Chondrocyte (in vitro differentiated cells): ENCODE measurements around the gene NHLRC2. TPM values are rescaled to one million over a fixed set of nuclear protein-coding genes. Genes with fewer than 3 reads are reported as not detected.

Experiments used
- DNase-seq: peaks from one replicate; pipeline ENCODE4 v3.0.0; 2021; ENCODE audit warnings: mixed read lengths, low spot score
- H3K27ac Mint-ChIP-seq: one replicate; pipeline ENCODE4 v1.8.0; 2021; ENCODE audit warnings: mild to moderate bottlenecking, moderate library complexity, mixed read lengths; ENCODE audit not compliant: unreplicated experiment
- H3K27me3 Mint-ChIP-seq: 2 replicates; pipeline ENCODE4 v1.8.0; 2021; ENCODE audit warnings: low read depth, mixed read lengths
- H3K36me3 Mint-ChIP-seq: 2 replicates; pipeline ENCODE4 v1.8.0; 2021; ENCODE audit warnings: low read depth, mixed read lengths
- H3K4me1 Mint-ChIP-seq: 2 replicates; pipeline ENCODE4 v1.8.0; 2021; ENCODE audit warnings: low read depth, mild to moderate bottlenecking, mixed read lengths
- H3K4me3 Mint-ChIP-seq: one replicate; pipeline ENCODE4 v1.8.0; 2021; ENCODE audit warnings: mild to moderate bottlenecking, moderate library complexity, mixed read lengths; ENCODE audit not compliant: unreplicated experiment
- H3K9me3 Mint-ChIP-seq: 2 replicates; pipeline ENCODE4 v1.8.0; 2021; ENCODE audit warnings: low read depth, mixed read lengths
- total RNA-seq: library from RNA; stranded (reverse); gene quantifications from 3 replicates; pipeline ENCODE4 v1.2.1, GENCODE V29; 2021
- TF ChIP-seq, protein P1 (sequence below): fragments of 200-600 bp; sonication (generic); IDR thresholded peaks from 2 replicates; pipeline ENCODE4 v1.5.0; 2021; ENCODE audit warnings: antibody characterized with exemption, mild to moderate bottlenecking, moderate library complexity

The NHLRC2 gene
- total RNA-seq, 1 donor from 2014 or later, result 29.2 TPM

GRCh38 chr10:113872139-113873030, 17.9 kb downstream of the NHLRC2 start:
- Mint-ChIP-seq H3K27me3 (no peaks in the 10 kb centered on the region), H3K4me3 (no peak overlapping the region), H3K36me3 (peaks cover 27% of the 10 kb centered on the region), H3K27ac (no peak overlapping the region), H3K4me1 (peaks cover 24% of the 10 kb centered on the region), H3K9me3 (peaks cover 23% of the 10 kb centered on the region)
- no peak for DNase-seq
- TF ChIP-seq, protein P1, sequence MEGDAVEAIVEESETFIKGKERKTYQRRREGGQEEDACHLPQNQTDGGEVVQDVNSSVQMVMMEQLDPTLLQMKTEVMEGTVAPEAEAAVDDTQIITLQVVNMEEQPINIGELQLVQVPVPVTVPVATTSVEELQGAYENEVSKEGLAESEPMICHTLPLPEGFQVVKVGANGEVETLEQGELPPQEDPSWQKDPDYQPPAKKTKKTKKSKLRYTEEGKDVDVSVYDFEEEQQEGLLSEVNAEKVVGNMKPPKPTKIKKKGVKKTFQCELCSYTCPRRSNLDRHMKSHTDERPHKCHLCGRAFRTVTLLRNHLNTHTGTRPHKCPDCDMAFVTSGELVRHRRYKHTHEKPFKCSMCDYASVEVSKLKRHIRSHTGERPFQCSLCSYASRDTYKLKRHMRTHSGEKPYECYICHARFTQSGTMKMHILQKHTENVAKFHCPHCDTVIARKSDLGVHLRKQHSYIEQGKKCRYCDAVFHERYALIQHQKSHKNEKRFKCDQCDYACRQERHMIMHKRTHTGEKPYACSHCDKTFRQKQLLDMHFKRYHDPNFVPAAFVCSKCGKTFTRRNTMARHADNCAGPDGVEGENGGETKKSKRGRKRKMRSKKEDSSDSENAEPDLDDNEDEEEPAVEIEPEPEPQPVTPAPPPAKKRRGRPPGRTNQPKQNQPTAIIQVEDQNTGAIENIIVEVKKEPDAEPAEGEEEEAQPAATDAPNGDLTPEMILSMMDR, result no peak

DNA sequence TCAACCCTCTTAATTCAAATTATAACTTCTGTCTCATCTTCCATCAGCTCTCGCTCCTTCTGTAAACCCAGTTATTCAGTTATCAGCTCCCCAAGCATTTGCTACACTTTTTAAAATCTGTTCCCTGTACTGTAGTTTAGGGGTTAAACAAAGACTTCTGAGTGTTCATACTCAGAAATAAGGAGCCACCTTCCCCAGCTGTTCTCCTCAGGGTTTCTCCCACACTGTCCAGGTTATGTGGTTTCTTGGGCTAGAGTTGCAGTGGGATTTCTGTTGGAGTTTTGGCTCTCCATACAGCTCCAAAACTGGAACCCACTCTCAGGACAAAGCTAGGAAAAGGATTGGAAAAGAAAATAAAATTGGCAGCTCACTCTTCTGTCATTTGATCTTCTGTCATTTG, 20.8 kb downstream of the NHLRC2 start:
- Mint-ChIP-seq H3K36me3 (peaks cover 22% of the 10 kb centered on the region), H3K9me3 (peaks cover 23% of the 10 kb centered on the region), H3K4me1 (peaks cover 32% of the 10 kb centered on the region), H3K4me3 (no peak overlapping the region), H3K27ac (no peak overlapping the region), H3K27me3 (no peaks in the 10 kb centered on the region)
- TF ChIP-seq, protein P1, result no peak
- DNase-seq, result no peak

DNA sequence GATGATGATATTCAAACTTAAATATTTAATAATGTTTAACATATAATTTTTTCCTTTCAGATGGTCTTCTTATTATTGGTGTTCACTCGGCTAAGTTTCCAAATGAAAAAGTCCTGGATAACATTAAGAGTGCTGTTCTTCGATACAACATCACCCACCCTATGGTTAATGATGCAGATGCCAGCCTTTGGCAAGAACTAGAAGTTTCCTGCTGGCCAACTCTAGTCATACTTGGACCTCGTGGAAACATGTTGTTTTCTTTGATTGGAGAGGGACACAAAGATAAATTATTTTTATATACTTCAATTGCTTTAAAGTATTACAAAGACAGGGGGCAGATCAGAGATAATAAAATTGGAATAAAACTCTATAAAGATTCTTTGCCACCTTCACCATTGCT, 22.0 kb downstream of the NHLRC2 start:
- peaks cover 19% of the 10 kb centered on the region for H3K36me3 Mint-ChIP-seq
- H3K4me1 Mint-ChIP-seq, result peaks cover 32% of the 10 kb centered on the region
- TF ChIP-seq, protein P1, result peak; percentile 18
- no peak overlapping the region for H3K27ac Mint-ChIP-seq
- no peak overlapping the region for H3K4me3 Mint-ChIP-seq
- no peak for DNase-seq
- no peaks in the 10 kb centered on the region for H3K27me3 Mint-ChIP-seq
- H3K9me3 Mint-ChIP-seq, result peaks cover 23% of the 10 kb centered on the region

DNA sequence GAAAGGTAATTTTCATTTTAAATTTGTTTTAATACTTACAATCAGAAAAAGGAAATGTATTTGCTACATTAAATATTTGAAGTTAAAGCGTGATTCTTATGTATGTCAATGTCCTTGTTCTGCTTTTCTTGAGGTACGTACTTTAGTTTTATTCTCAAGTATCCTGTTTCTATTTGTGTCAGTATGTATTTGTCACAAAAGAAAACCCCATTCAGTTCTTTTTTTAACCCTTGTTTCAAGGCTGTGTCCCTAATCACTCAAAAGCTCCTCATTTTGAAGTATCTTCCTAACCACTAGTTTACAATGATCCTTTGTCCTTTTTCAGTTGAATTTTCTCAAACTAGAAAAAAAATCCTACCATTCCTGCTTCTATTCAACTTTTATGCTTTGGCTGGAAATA, 25.2 kb downstream of the NHLRC2 start:
- Mint-ChIP-seq H3K27ac (no peak overlapping the region), H3K9me3 (peaks cover 9% of the 10 kb centered on the region), H3K4me1 (peaks cover 34% of the 10 kb centered on the region), H3K36me3 (peaks cover 10% of the 10 kb centered on the region), H3K27me3 (no peaks in the 10 kb centered on the region), H3K4me3 (no peak overlapping the region)
- DNase-seq, result no peak
- TF ChIP-seq, protein P1, result no peak

GRCh38 chr10:113880236-113880635, 25.8 kb downstream of the NHLRC2 start:
- TF ChIP-seq, protein P1, result no peak
- Mint-ChIP-seq H3K27ac (no peak overlapping the region), H3K9me3 (peaks cover 9% of the 10 kb centered on the region), H3K36me3 (peaks cover 11% of the 10 kb centered on the region), H3K4me1 (peaks cover 29% of the 10 kb centered on the region), H3K27me3 (no peaks in the 10 kb centered on the region), H3K4me3 (no peak overlapping the region)
- no peak for DNase-seq
